NB4 (cell line): ENCODE data around the gene ENTR1.

Experiments used
- POLR2A ChIP-seq: IDR thresholded peaks from 2 replicates; pipeline ENCODE4 v1.6.1; 2011; ENCODE audit warnings: mild to moderate bottlenecking; ENCODE audit not compliant: insufficient read length; ENCODE audit errors: extremely low read depth
- TF ChIP-seq, protein P1 (sequence below): IDR thresholded peaks from one replicate; pipeline ENCODE4 v1.5.1; 2012; ENCODE audit warnings: low read depth, low read length

DNA sequence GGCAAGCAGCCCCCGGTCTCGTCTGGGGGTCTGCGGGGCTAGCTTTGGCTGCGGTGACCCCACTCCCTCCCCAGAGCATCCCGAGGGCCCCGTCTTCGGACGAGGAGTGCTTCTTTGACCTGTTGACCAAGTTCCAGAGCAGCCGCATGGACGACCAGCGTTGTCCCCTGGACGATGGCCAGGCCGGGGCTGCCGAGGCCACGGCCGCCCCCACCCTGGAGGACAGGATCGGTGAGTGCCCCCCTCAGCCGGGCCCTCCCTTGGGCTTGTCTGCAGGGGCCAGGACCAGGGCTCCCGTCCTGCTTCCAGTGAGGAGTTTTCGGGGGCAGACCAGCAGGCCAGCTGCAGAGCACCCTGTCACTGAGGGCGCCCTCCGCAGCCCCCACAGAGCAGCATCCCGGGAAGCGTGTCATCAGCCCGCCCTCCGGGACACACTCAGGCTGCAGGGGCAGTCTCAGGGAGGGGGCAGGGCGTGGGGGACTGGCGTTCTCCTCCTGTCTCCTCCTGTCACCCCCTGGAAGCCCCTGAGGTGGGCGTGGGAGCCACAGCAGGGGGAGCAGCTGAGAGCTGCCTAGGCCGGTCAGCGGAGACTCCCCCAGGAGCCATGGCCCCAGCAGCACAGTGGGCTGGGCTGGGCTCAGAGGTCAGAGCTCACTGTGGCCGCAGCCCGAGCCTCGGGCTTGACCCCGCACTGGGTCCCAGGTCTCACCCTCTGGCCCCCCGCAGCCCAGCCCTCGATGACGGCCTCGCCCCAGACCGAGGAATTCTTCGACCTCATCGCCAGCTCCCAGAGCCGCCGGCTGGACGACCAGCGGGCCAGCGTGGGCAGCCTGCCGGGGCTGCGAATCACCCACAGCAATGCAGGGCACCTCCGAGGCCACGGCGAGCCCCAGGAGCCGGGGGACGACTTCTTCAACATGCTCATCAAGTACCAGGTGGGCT is 54.5 kb downstream of the ENTR1 start:
- TF ChIP-seq, protein P1, sequence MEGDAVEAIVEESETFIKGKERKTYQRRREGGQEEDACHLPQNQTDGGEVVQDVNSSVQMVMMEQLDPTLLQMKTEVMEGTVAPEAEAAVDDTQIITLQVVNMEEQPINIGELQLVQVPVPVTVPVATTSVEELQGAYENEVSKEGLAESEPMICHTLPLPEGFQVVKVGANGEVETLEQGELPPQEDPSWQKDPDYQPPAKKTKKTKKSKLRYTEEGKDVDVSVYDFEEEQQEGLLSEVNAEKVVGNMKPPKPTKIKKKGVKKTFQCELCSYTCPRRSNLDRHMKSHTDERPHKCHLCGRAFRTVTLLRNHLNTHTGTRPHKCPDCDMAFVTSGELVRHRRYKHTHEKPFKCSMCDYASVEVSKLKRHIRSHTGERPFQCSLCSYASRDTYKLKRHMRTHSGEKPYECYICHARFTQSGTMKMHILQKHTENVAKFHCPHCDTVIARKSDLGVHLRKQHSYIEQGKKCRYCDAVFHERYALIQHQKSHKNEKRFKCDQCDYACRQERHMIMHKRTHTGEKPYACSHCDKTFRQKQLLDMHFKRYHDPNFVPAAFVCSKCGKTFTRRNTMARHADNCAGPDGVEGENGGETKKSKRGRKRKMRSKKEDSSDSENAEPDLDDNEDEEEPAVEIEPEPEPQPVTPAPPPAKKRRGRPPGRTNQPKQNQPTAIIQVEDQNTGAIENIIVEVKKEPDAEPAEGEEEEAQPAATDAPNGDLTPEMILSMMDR, result no peak
- TF ChIP-seq POLR2A, result no peak
